ENCODE results near the gene TRERF1.

Gene TRERF1

GRCh38 chr6:42260396-42260888 lies 191.3 kb downstream of the TRERF1 start:
- TF ChIP-seq POLR2AphosphoS5 (IDR thresholded peaks at IDR 0.05; ENCODE audit: low read depth, low read length) (no peak), POLR2A (IDR thresholded peaks at IDR 0.05; ENCODE audit: low read depth, low read length) (no peak), TAF1 (IDR thresholded peaks at IDR 0.05; ENCODE audit: borderline replicate concordance, low read depth, low read length) (no peak)
- FAIRE-seq = no peak
- no peak for DNase-seq (ENCODE audit: insufficient read length)

GRCh38 chr6:42259841-42260395 lies 191.8 kb downstream of the TRERF1 start:
- DNase-seq (ENCODE audit: insufficient read length) (no peak), FAIRE-seq (no peak)
- no peak for TF ChIP-seq POLR2A (IDR thresholded peaks at IDR 0.05; ENCODE audit: low read depth, low read length)
- TF ChIP-seq TAF1 (IDR thresholded peaks at IDR 0.05; ENCODE audit: borderline replicate concordance, low read depth, low read length) = no peak
- TF ChIP-seq POLR2AphosphoS5 (IDR thresholded peaks at IDR 0.05; ENCODE audit: low read depth, low read length) = no peak

GRCh38 chr6:42259286-42259685 lies 192.4 kb downstream of the TRERF1 start:
- DNase-seq (ENCODE audit: insufficient read length) (no peak), FAIRE-seq (no peak)
- no peak for TF ChIP-seq TAF1 (IDR thresholded peaks at IDR 0.05; ENCODE audit: borderline replicate concordance, low read depth, low read length)
- TF ChIP-seq POLR2A (IDR thresholded peaks at IDR 0.05; ENCODE audit: low read depth, low read length) = no peak
- TF ChIP-seq POLR2AphosphoS5 (IDR thresholded peaks at IDR 0.05; ENCODE audit: low read depth, low read length) = no peak

- DNase-seq (ENCODE audit: insufficient read length) = no peak
- no peak for FAIRE-seq
Measured at GRCh38 chr6:42257614-42258013, 194.1 kb downstream of the TRERF1 start.

GRCh38 chr6:42257063-42257462 lies 194.7 kb downstream of the TRERF1 start:
- DNase-seq (ENCODE audit: insufficient read length) = no peak
- TF ChIP-seq POLR2A (IDR thresholded peaks at IDR 0.05; ENCODE audit: low read depth, low read length) = no peak
- no peak for TF ChIP-seq TAF1 (IDR thresholded peaks at IDR 0.05; ENCODE audit: borderline replicate concordance, low read depth, low read length)
- no peak for TF ChIP-seq POLR2AphosphoS5 (IDR thresholded peaks at IDR 0.05; ENCODE audit: low read depth, low read length)
- FAIRE-seq = no peak

More at GRCh38 chr6:42257614-42258013, 194.1 kb downstream of the TRERF1 start:
- TF ChIP-seq POLR2A (IDR thresholded peaks at IDR 0.05; ENCODE audit: low read depth, low read length) = no peak
- TF ChIP-seq TAF1 (IDR thresholded peaks at IDR 0.05; ENCODE audit: borderline replicate concordance, low read depth, low read length) = no peak
- no peak for TF ChIP-seq POLR2AphosphoS5 (IDR thresholded peaks at IDR 0.05; ENCODE audit: low read depth, low read length)

- DNase-seq (ENCODE audit: insufficient read length) (no peak), FAIRE-seq (no peak)
- TF ChIP-seq POLR2AphosphoS5 (IDR thresholded peaks at IDR 0.05; ENCODE audit: low read depth, low read length) (no peak), TAF1 (IDR thresholded peaks at IDR 0.05; ENCODE audit: borderline replicate concordance, low read depth, low read length) (no peak), POLR2A (IDR thresholded peaks at IDR 0.05; ENCODE audit: low read depth, low read length) (no peak)
Measured at GRCh38 chr6:42255050-42255449, 196.7 kb downstream of the TRERF1 start.

- DNase-seq (ENCODE audit: insufficient read length) (no peak), FAIRE-seq (no peak)
- TF ChIP-seq TAF1 (IDR thresholded peaks at IDR 0.05; ENCODE audit: borderline replicate concordance, low read depth, low read length) (no peak), POLR2A (IDR thresholded peaks at IDR 0.05; ENCODE audit: low read depth, low read length) (no peak), POLR2AphosphoS5 (IDR thresholded peaks at IDR 0.05; ENCODE audit: low read depth, low read length) (no peak)
Measured at GRCh38 chr6:42254505-42254904, 197.2 kb downstream of the TRERF1 start.

- FAIRE-seq (no peak), DNase-seq (ENCODE audit: insufficient read length) (no peak)
- TF ChIP-seq TAF1 (IDR thresholded peaks at IDR 0.05; ENCODE audit: borderline replicate concordance, low read depth, low read length) = no peak
- no peak for TF ChIP-seq POLR2A (IDR thresholded peaks at IDR 0.05; ENCODE audit: low read depth, low read length)
- TF ChIP-seq POLR2AphosphoS5 (IDR thresholded peaks at IDR 0.05; ENCODE audit: low read depth, low read length) = no peak
Measured at GRCh38 chr6:42251911-42252637, 199.7 kb downstream of the TRERF1 start.

- TF ChIP-seq POLR2A (IDR thresholded peaks at IDR 0.05; ENCODE audit: low read depth, low read length) (no peak), POLR2AphosphoS5 (IDR thresholded peaks at IDR 0.05; ENCODE audit: low read depth, low read length) (no peak), TAF1 (IDR thresholded peaks at IDR 0.05; ENCODE audit: borderline replicate concordance, low read depth, low read length) (no peak)
- DNase-seq (ENCODE audit: insufficient read length) (no peak), FAIRE-seq (no peak)
Measured at GRCh38 chr6:42251500-42251899, 200.2 kb downstream of the TRERF1 start.

GRCh38 chr6:42250274-42250931 lies 201.3 kb downstream of the TRERF1 start:
- DNase-seq (ENCODE audit: insufficient read length) (no peak), FAIRE-seq (no peak)
- TF ChIP-seq TAF1 (IDR thresholded peaks at IDR 0.05; ENCODE audit: borderline replicate concordance, low read depth, low read length) (no peak), POLR2AphosphoS5 (IDR thresholded peaks at IDR 0.05; ENCODE audit: low read depth, low read length) (no peak), POLR2A (IDR thresholded peaks at IDR 0.05; ENCODE audit: low read depth, low read length) (no peak)

GRCh38 chr6:42249279-42249678 lies 202.4 kb downstream of the TRERF1 start:
- no peak for FAIRE-seq
- TF ChIP-seq POLR2AphosphoS5 (IDR thresholded peaks at IDR 0.05; ENCODE audit: low read depth, low read length) = no peak
- no peak for TF ChIP-seq TAF1 (IDR thresholded peaks at IDR 0.05; ENCODE audit: borderline replicate concordance, low read depth, low read length)
- no peak for TF ChIP-seq POLR2A (IDR thresholded peaks at IDR 0.05; ENCODE audit: low read depth, low read length)
- no peak for DNase-seq (ENCODE audit: insufficient read length)
